ENCODE results near the gene SELPLG.

DNA sequence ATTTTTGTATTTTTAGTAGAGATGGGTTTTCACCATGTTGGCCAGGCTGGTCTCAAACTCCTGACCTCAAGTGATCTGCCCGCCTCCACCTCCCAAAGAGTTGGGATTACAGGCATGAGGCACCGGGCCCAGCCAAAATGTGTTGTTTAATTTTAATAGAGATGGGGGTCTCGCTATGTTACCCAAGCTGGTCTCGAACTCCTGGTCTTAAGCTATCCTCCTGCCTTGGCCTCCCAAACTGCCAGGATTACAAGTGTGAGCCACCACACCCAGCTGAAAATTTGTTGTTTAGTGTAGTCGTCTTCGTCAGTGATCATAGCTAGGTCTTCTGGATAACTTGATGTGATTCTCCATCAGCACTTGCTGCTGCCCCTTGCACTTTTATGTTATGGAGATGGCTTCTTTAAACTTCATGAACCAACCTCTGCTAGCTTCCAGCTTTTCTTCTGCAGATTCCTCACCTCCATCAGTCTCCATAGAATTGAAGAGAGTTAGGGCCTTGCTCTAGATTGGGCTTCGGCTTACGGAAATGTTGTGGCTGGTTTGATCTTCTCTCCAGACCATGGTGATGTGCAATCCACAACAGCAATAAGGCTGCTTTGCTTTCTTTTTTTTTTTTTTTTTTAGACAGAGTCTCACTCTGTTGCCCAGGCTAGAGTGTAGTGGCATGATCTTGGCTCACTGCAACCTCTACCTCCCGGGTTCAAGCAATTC, 58.3 kb downstream of the SELPLG start:
- TF ChIP-seq, protein P1, sequence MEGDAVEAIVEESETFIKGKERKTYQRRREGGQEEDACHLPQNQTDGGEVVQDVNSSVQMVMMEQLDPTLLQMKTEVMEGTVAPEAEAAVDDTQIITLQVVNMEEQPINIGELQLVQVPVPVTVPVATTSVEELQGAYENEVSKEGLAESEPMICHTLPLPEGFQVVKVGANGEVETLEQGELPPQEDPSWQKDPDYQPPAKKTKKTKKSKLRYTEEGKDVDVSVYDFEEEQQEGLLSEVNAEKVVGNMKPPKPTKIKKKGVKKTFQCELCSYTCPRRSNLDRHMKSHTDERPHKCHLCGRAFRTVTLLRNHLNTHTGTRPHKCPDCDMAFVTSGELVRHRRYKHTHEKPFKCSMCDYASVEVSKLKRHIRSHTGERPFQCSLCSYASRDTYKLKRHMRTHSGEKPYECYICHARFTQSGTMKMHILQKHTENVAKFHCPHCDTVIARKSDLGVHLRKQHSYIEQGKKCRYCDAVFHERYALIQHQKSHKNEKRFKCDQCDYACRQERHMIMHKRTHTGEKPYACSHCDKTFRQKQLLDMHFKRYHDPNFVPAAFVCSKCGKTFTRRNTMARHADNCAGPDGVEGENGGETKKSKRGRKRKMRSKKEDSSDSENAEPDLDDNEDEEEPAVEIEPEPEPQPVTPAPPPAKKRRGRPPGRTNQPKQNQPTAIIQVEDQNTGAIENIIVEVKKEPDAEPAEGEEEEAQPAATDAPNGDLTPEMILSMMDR (conservative IDR thresholded peaks at IDR 0.05; ENCODE audit: low read length): no peak
- no peak for TF ChIP-seq EZH2phosphoT487 (IDR thresholded peaks at IDR 0.05; ENCODE audit: borderline replicate concordance)
